Fibroblast of the aortic adventitia (primary cell): ENCODE measurements around the gene SOBP. TPM values are rescaled to one million over a fixed set of nuclear protein-coding genes. Genes with fewer than 3 reads are reported as not detected.

Experiments
- DNase-seq: peaks from one replicate; pipeline ENCODE4 v3.0.0-alpha.2; 2010; ENCODE audit warnings: low read depth
- H3K4me3 ChIP-seq: 2 replicates; pipeline ENCODE4 v1.5.1; 2011; ENCODE audit warnings: low read depth, mild to moderate bottlenecking, control low read depth, low read length, moderate library complexity
- total RNA-seq: library from RNA; depleted of rRNA; stranded (reverse); fragments of >200 nt; gene quantifications from 2 replicates; pipeline ENCODE4 v1.2.3, GENCODE V29; 2012; ENCODE audit warnings: low replicate concordance
- TF ChIP-seq, protein P1 (sequence below): IDR thresholded peaks from 2 replicates; pipeline ENCODE4 v1.5.1; 2011; ENCODE audit warnings: mild to moderate bottlenecking, low read length, control low read depth, inconsistent platforms; ENCODE audit not compliant: insufficient read depth

The SOBP gene
- total RNA-seq, 1 donor = 7.9 TPM

DNA sequence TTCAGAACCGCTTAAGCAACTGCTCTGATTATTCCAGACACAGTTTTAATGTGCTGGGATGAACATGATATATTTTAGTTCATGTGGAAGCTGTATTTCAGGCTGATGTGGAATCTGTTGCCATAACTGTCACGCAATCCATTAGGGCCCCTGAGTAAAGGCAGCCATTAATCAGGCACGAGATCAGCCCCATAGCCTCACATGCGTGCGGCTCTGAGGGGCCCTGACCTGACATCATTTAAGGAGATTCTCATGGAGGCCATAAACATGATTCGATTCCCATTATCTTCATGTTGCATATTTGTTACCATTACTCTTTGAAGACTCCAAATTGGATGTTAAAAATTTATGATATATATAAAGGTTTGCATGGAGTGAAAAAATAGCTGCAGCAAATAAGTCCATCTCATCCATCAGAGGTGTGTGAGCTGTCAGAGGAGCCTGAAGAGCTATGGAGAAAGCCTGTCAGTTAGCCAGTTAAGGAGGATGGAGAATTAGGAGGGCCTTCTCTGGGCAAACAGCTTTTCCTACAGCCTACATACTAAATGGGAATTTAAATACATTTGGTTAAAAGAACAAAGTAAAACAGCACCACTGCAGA, 89.6 kb downstream of the SOBP start:
- no peak for DNase-seq
- H3K4me3 ChIP-seq = no peak overlapping the region
- TF ChIP-seq, protein P1, sequence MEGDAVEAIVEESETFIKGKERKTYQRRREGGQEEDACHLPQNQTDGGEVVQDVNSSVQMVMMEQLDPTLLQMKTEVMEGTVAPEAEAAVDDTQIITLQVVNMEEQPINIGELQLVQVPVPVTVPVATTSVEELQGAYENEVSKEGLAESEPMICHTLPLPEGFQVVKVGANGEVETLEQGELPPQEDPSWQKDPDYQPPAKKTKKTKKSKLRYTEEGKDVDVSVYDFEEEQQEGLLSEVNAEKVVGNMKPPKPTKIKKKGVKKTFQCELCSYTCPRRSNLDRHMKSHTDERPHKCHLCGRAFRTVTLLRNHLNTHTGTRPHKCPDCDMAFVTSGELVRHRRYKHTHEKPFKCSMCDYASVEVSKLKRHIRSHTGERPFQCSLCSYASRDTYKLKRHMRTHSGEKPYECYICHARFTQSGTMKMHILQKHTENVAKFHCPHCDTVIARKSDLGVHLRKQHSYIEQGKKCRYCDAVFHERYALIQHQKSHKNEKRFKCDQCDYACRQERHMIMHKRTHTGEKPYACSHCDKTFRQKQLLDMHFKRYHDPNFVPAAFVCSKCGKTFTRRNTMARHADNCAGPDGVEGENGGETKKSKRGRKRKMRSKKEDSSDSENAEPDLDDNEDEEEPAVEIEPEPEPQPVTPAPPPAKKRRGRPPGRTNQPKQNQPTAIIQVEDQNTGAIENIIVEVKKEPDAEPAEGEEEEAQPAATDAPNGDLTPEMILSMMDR = no peak

DNA sequence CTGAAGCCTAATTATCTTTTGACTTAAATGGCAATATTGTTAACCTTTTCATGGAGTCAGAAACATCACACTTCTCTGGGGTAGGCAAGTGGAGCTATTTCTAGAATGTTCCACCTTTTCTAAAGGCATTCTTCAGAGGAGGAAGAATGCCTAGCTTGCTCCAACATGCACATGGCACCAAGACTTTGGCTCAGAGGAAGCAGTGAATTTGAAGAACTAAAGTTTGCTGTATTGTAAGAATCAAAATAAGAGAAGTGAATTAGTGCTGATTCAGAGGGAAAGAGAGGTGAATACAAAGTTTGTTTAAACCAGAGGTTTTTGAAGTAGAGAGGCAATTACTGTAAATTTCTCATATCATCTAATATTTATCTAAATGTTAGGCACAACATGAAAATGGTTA, 92.2 kb downstream of the SOBP start:
- no peak for DNase-seq
- TF ChIP-seq, protein P1 = no peak
- H3K4me3 ChIP-seq = no peak overlapping the region

DNA sequence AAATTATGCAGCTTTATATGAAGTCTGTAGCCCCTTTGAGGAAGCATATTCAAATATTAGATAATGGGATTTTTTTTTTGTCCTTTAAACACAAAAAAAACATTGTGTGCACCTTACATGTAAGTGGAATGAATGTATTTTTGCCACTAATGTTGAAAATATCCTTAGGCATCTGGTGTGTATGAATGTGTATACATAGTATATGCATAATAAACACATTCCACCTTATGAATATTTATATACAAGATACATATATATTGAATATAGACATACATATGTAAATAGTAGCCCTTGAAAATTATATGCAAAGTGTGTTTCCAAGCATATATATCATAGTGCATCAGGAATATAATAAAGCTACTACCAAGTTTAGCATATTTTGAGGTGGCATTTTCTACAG, 94.8 kb downstream of the SOBP start:
- H3K4me3 ChIP-seq = no peak overlapping the region
- TF ChIP-seq, protein P1 = no peak
- DNase-seq = no peak

DNA sequence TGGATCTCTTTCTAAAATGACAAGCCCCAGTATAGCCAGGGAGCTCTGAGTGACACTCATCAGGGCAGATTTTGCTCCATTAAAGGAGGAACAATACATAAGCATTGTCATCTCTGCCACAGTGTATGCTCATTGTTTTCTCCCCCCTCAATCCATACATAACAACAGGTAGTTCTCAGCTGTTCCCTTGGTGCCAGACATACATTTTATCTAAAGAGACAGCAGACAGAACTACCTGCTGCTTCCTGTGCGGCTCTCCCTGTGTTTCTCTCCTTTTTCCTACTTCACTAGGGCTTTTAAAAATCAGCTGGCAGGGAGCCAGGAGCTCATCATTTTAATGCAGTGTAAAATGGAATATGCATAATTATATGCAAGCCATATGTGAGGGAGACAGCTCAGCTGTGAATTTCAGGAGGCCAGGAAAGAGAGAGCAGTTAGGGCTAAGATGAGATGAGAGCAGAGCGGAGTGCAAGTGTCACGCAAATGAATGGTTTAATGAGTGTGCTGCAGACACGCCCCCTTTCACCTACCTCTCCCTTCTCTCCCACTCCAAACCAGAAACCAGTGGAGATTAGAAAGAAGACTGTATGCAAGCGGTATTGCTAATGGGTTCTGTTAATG, 96.0 kb downstream of the SOBP start:
- H3K4me3 ChIP-seq = no peak overlapping the region
- TF ChIP-seq, protein P1 = no peak
- DNase-seq = no peak

DNA sequence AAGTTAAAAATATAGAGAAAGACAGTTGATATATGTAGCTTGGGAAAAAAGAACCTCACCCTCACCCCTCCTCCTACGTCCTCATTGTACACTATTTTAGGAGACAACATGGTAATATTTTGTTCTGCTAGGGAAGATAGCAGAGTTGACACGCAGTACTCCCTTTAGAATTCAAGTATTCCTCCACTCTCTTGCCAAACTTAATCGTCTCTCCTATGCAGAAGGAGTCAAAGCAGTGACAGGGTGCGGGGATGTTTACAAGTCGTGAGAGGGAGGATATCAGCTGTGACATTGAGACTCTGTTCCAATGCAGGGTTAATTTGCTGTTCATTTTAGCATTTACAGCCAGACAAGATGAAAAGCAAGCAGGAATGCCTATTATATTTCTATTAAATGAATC, 97.5 kb downstream of the SOBP start:
- TF ChIP-seq, protein P1 = no peak
- H3K4me3 ChIP-seq = no peak overlapping the region
- DNase-seq = no peak

DNA sequence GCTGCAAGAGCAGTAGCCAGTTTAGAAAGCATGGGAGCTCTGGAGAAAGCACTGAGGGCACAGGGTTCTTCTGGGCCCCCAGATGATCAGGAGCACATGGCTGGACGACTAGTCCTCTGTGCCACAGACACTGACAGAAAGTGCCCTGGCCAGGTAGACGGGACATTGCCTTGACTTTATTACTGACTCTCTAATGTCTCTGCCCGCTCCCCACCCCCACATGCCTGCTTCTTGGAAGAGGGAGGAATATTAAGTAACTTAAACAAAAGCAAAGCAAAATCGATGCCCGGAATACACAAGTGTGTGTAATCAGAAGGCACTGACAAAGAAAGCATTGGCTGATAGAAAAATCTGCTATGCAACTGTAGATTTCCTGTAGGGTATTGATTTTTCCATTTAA, 99.3 kb downstream of the SOBP start:
- no peak for DNase-seq
- no peak overlapping the region for H3K4me3 ChIP-seq
- TF ChIP-seq, protein P1 = no peak

DNA sequence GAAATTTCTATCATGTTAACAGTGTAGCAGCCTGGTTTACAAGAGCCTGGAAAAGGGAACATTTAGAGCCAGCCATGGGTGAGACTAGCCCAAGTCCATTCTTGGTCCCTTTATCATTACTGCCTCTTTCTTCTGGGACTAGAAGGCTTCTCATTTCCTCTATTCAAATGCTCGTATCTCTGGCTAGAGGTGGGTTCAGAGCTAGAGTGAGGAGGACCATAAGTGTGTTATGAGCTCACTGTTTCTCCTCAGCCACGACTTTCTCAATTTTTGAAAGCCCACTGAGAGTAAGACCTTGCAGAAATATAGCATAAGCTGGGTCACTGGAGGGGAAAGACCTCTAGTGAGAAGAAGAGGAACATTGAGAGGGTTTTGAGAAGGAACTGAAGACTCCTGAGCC, 100.0 kb downstream of the SOBP start:
- H3K4me3 ChIP-seq = no peak overlapping the region
- TF ChIP-seq, protein P1 = no peak
- no peak for DNase-seq
